Fibroblast of skin of left biceps (primary cell): Measurements from ENCODE around the gene RGS3.

Experiments
- DNase-seq, 2 experiments: peaks; one replicate each; pipeline ENCODE4 v3.0.0-alpha.2; 2013; ENCODE audit warnings: low read depth in 2 of 2

RGS3 gene

DNA sequence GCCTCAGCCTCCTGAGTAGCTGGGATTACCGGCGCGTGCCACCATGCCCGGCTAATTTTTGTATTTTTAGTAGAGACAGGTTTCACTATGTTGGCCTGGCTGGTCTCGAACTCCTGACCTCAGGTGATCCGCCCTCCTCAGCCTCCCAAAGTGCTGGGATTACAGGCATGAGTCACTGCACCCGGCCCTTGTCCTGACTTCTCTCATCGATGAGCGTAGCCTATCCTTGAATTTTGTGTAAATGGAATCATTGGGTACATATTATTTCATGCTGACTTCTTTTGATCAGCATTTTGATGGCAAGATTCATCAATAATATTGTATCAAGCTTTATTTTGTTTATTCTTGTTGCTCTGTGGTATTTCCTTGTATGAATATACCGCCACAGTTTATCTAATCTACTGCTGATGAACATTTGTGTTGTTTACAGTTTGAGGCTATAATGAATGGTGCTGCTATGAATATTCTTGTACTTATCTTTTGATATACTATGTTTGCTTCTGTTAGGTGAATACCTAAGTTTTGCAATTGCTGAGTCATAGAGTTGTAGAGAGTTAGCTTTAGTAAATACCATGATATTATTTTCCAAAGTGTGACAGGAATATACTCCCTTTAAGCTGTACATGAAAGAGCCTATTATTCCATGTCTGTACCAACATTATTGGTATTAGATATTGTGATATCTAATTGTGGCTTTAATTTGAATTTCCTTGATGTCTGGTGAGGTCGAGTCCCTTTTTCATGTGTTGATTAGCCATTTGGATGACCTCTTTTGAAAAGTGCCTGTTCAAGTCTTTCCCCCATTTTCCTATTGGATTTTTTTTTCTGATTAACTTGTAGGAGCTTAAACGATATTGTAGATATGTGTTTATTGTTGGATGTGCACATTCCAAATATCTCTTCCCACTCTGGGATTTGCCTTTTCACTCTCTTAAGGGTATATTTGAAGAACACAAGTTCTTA is 107.5 kb downstream of the RGS3 start:
- no peak for DNase-seq

DNA sequence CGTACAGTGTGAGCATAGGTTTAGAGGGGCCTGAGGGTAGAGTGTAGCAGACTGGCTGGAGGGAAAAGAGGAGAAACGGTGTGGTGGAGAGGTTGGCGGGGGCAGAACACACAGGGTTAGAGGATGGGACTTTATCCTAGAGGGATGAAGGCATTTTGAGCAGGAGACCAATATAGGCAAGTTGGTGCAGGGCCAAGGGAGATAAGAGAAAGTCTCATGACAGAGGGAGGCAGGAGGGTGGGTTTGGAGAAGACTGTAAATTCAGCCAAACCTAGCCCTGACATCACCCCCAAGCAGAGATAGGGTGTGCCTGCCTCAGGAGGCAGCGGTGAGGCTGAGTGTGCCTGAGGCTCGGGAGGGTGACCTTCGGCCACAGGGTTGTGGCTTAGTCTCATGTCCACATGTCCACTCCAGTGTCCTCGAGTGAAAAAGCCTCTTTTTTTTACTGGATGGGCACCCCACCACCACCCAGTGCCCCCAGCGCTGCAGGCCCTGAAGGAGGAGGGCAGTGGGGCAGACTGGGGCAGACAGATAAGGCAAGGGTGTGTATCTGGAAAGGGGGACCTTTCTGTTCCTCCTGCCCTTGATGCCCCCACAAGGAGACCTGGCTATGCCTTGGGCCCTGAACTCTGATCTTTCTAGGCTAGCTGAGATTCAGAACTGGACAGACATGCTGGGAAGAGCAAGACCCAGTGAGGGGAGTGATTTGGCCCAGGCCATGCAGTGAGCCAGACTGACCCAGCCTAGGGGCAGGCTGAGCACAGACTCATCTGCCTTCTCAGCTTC is 108.7 kb downstream of the RGS3 start:
- DNase-seq = no peak

GRCh38 chr9:113573046-113573958 is 109.8 kb downstream of the RGS3 start:
- DNase-seq = no peak

DNA sequence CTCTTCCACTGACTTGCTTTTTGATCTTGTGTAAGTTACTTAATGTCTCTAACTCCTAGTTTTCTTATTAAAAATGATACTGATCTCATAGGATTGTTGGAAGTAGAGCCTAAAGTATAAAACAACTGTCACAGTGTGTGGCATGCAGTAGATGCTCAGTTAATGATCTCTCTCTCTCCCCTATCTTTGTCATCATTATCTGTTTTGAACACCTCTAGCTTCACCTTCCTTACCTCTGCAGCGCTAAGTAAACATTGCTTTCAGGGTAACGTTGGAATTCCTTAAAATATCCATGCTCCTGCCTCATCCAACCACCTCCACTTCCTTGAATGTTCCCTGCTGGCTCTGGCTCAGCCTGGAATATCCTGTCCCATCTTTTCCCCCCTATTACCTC is 110.4 kb downstream of the RGS3 start:
- no peak for DNase-seq

DNA sequence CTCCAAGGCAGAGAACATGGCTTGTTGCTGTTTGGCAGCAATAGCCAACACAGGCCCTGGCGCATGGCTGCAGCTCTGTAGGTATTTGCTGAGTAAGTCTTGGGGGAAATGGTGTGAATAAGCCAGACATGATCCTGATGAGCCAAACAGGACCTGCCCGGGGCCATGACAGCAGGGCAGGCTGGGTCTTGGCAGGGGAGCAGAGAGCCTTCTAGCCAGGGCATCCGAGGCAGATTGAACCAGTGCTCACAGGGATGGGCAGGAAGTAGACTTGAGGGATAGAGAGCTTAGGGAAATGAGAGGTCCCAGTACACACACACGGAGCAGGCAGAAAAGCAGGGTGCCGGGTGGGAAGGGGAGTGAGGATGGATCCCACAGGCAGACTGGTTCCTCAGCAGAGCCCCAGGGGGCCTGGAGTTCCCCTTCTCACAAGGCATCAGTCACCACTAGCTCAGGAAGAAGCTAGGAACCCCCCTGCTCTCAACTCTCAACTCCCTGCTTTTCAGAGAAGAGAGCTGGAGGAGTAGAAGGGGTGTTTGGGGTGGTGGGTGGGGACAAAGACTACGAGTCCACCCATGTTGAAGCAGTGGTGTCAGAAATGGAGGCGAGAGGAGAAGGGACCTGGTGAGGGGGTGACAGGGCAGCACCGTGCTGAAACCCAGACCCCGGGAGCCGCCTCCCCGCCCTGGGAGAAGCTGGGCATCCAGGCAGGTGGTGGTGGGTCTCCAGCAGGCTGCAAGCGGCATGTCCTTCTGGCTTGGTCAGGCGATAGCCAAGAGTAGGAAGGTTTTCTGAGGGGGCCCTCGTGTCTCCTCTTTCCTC is 111.1 kb downstream of the RGS3 start:
- DNase-seq = no peak

- no peak for DNase-seq
Measured at GRCh38 chr9:113577525-113578261, 114.2 kb downstream of the RGS3 start.

GRCh38 chr9:113578279-113578865 is 114.8 kb downstream of the RGS3 start:
- DNase-seq = no peak

GRCh38 chr9:113578882-113579282 is 115.4 kb downstream of the RGS3 start:
- peak; percentile 55 to 61 for DNase-seq

- DNase-seq = no peak
Measured at GRCh38 chr9:113579283-113580040, 115.9 kb downstream of the RGS3 start.

DNA sequence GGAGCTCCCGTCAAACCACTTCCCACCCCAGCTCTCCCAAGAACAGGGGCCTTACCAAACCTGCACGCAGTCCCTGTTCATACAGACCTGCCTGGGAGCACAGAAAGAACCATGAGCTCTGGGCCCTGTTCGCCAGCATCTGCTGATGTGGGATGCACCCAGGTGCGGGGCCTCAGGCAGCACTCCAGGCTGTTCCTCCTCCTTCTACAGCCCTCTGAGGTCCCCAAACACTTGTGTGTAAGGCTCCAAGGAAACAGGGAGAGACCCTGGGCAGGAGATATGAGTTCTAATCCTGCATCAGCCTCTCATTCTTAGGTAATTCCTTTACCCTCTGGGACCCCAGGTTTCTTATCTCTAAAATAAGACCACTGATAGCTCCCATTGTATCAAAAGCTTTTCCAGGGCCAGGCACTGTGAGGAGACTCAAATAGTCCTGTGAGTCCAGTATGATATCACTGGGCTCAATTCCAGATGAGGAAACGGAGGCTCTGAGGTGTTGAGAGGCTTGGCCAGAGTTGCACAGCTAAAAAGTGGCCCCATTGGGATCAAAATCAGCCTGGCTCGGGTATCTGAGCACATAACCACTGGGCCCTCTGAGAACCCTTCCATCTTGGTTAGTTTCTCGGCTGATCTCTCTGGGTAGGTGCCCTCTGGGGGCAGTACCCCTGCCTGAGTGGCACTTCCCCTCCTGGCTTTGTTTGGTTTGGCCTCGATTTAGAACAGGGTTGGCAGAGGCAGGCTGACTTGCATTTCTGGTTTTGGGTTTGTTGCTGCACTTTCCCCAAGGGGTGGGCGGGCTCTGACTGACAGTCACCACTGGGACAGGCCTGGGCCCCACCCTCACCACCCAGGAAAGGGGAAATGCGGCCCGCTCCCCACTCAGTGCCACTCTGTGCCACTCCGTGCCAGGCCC is 116.8 kb downstream of the RGS3 start:
- no peak for DNase-seq

GRCh38 chr9:113580954-113581311 is 117.4 kb downstream of the RGS3 start:
- no peak for DNase-seq

GRCh38 chr9:113581865-113582697 is 118.6 kb downstream of the RGS3 start:
- no peak for DNase-seq

GRCh38 chr9:113582698-113583200 is 119.2 kb downstream of the RGS3 start:
- DNase-seq = no peak

DNA sequence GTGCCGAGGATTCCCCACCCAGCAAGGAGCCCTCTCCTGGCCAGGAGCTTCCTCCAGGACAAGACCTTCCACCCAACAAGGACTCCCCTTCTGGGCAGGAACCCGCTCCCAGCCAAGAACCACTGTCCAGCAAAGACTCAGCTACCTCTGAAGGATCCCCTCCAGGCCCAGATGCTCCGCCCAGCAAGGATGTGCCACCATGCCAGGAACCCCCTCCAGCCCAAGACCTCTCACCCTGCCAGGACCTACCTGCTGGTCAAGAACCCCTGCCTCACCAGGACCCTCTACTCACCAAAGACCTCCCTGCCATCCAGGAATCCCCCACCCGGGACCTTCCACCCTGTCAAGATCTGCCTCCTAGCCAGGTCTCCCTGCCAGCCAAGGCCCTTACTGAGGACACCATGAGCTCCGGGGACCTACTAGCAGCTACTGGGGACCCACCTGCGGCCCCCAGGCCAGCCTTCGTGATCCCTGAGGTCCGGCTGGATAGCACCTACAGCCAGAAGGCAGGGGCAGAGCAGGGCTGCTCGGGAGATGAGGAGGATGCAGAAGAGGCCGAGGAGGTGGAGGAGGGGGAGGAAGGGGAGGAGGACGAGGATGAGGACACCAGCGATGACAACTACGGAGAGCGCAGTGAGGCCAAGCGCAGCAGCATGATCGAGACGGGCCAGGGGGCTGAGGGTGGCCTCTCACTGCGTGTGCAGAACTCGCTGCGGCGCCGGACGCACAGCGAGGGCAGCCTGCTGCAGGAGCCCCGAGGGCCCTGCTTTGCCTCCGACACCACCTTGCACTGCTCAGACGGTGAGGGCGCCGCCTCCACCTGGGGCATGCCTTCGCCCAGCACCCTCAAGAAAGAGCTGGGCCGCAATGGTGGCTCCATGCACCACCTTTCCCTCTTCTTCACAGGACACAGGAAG is 120.2 kb downstream of the RGS3 start:
- no peak for DNase-seq

GRCh38 chr9:113584428-113585084 is 121.0 kb downstream of the RGS3 start:
- DNase-seq = no peak
